ENCODE data around the gene GULP1. TPM values are rescaled to one million over a fixed set of nuclear protein-coding genes. Genes with fewer than 3 reads are reported as not detected.

GULP1 gene
- total and polyA plus RNA-seq, 7 donors, result 3.5 to 56.1 (median 50.9) TPM

GRCh38 chr2:188619146-188619545 lies 327.5 kb downstream of the GULP1 start:
- H3K4me3 ChIP-seq, result no peak overlapping the region
- H3K27me3 ChIP-seq, result no peaks in the 10 kb centered on the region
- H3K36me3 ChIP-seq, result no peaks in the 10 kb centered on the region
- intact Hi-C loops (cut with DNase I), result no loop called here
- H3K27ac ChIP-seq, result no peak overlapping the region
- no peak for DNase-seq
- peaks cover 0 to 2% (median 0%) of the 10 kb centered on the region in 4 donors for H3K4me1 ChIP-seq
- 93 to 98% methylated on average over 4 of the region's 4 CpGs for WGBS, 2 donors
- H3K9me3 ChIP-seq, result no peaks in the 10 kb centered on the region
- no peak for TF ChIP-seq CTCF (IDR thresholded peaks at IDR 0.05)
- TF ChIP-seq POLR2AphosphoS5 (IDR thresholded peaks at IDR 0.05), result no peak
- TF ChIP-seq EP300 (IDR thresholded peaks at IDR 0.05), result no peak
- TF ChIP-seq POLR2A (IDR thresholded peaks at IDR 0.05), result no peak

GRCh38 chr2:188620916-188621315 lies 329.2 kb downstream of the GULP1 start:
- no peaks in the 10 kb centered on the region for H3K27me3 ChIP-seq
- H3K36me3 ChIP-seq, result no peaks in the 10 kb centered on the region
- H3K27ac ChIP-seq, result no peak overlapping the region
- 60 to 70% methylated on average over 3 of the region's 3 CpGs for WGBS, 2 donors
- TF ChIP-seq EP300 (IDR thresholded peaks at IDR 0.05) (no peak), POLR2AphosphoS5 (IDR thresholded peaks at IDR 0.05) (no peak)
- no peaks in the 10 kb centered on the region for H3K9me3 ChIP-seq
- no peak for DNase-seq
- intact Hi-C loops (cut with DNase I), result no loop called here
- H3K4me1 ChIP-seq, result peaks cover 0 to 6% (median 3%) of the 10 kb centered on the region in 4 donors
- H3K4me3 ChIP-seq, result no peak overlapping the region

- 59 to 66% methylated on average over 3 of the region's 3 CpGs for WGBS, 2 donors
- no peak for TF ChIP-seq POLR2A (IDR thresholded peaks at IDR 0.05)
- no peak for TF ChIP-seq POLR2AphosphoS5 (IDR thresholded peaks at IDR 0.05)
- TF ChIP-seq EP300 (IDR thresholded peaks at IDR 0.05), result no peak
- no peak for TF ChIP-seq CTCF (IDR thresholded peaks at IDR 0.05)
- intact Hi-C loops (cut with DNase I), result no loop called here
Observed at GRCh38 chr2:188622601-188623260, 331.1 kb downstream of the GULP1 start.

GRCh38 chr2:188623995-188624643 lies 332.4 kb downstream of the GULP1 start:
- Histone ChIP-seq H3K36me3 (no peaks in the 10 kb centered on the region), H3K4me1 (peaks cover 0 to 6% (median 3%) of the 10 kb centered on the region in 4 donors), H3K27me3 (no peaks in the 10 kb centered on the region), H3K27ac (peak overlapping the region in 1 of 4 donors; percentile 24), H3K4me3 (no peak overlapping the region), H3K9me3 (no peaks in the 10 kb centered on the region)
- TF ChIP-seq POLR2AphosphoS5 (IDR thresholded peaks at IDR 0.05) (peak in 3 of 4 donors; percentile 46 to 70 (median 47)), EP300 (IDR thresholded peaks at IDR 0.05) (no peak)
- DNase-seq, result no peak
- intact Hi-C loops (cut with DNase I), result no loop called here
- 68 to 72% methylated on average over 4 of the region's 4 CpGs for WGBS, 2 donors

More at GRCh38 chr2:188622601-188623260, 331.1 kb downstream of the GULP1 start:
- Histone ChIP-seq H3K36me3 (no peaks in the 10 kb centered on the region), H3K4me3 (no peak overlapping the region), H3K27ac (no peak overlapping the region), H3K4me1 (peaks cover 0 to 6% (median 3%) of the 10 kb centered on the region in 4 donors), H3K27me3 (no peaks in the 10 kb centered on the region), H3K9me3 (no peaks in the 10 kb centered on the region)
- DNase-seq, result no peak

GRCh38 chr2:188627471-188627870 lies 335.8 kb downstream of the GULP1 start:
- 78 to 86% methylated on average over 3 of the region's 3 CpGs for WGBS, 2 donors
- Histone ChIP-seq H3K4me1 (peaks cover 0 to 32% (median 23%) of the 10 kb centered on the region in 4 donors), H3K4me3 (no peak overlapping the region), H3K9me3 (no peaks in the 10 kb centered on the region), H3K27ac (no peak overlapping the region), H3K27me3 (no peaks in the 10 kb centered on the region), H3K36me3 (no peaks in the 10 kb centered on the region)
- TF ChIP-seq POLR2AphosphoS5 (IDR thresholded peaks at IDR 0.05), result no peak
- TF ChIP-seq CTCF (IDR thresholded peaks at IDR 0.05), result no peak
- no peak for TF ChIP-seq EP300 (IDR thresholded peaks at IDR 0.05)
- no peak for TF ChIP-seq POLR2A (IDR thresholded peaks at IDR 0.05)
- DNase-seq, result no peak
- intact Hi-C loops (cut with DNase I), result no loop called here
